Fibroblast of skin of right quadriceps (primary cell): ENCODE data around the gene PEX14.

ENCODE experiments used
- DNase-seq: peaks from one replicate; pipeline ENCODE4 v3.0.0-alpha.2; 2013

The PEX14 gene

DNA sequence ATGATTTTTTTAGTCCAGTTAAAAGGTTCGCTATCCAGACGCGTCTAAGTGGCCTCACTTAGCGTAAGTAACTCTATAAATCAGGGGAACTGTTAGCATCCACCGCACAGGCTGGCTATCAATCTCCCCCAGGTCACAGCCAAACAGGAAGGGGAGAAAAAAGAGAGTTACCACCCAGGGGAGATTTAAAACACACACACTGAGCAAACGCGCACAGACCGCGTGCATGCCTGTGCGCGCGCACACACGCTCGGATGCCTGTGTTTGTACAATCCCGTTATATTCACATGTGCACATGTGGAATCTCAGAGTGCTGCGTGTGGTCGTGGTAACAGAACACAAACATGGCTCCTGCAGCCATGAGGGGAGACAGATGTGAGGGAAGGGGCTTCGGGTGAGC, 196.3 kb downstream of the PEX14 start:
- no peak for DNase-seq

- DNase-seq: no peak
Measured at GRCh38 chr1:10671622-10672342, 197.0 kb downstream of the PEX14 start.

- DNase-seq: no peak
Measured at GRCh38 chr1:10672343-10673050, 197.7 kb downstream of the PEX14 start.

DNA sequence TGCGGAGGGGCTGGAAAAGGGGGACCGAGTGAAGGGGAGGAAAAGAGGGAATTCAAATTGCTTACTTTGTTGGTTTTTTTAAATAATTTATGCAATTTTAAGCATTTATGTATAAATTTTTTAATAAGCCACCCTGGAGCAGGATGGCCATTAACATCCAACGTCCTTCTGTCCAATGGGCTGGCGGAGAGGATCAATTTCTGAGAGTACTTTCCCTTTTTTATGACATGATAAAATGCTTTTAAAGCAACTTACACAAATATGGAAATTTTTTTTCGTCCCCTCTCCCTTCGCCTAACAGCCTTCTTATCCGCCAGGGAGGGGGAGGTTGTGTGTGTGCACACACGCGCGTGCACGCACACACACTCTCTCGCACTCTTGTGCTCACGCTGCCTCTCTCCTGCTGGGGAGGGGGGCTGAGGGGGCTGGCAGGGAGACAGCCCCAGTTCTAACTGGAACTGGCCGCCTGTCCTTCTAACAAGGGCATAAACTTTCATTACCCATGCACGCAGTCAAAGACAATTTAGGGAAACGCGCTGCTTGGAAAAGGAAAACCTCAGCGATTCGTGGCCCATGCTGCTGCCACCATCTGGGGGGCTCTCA, 198.5 kb downstream of the PEX14 start:
- DNase-seq: no peak

- no peak for DNase-seq
Measured at GRCh38 chr1:10674222-10674621, 199.5 kb downstream of the PEX14 start.

DNA sequence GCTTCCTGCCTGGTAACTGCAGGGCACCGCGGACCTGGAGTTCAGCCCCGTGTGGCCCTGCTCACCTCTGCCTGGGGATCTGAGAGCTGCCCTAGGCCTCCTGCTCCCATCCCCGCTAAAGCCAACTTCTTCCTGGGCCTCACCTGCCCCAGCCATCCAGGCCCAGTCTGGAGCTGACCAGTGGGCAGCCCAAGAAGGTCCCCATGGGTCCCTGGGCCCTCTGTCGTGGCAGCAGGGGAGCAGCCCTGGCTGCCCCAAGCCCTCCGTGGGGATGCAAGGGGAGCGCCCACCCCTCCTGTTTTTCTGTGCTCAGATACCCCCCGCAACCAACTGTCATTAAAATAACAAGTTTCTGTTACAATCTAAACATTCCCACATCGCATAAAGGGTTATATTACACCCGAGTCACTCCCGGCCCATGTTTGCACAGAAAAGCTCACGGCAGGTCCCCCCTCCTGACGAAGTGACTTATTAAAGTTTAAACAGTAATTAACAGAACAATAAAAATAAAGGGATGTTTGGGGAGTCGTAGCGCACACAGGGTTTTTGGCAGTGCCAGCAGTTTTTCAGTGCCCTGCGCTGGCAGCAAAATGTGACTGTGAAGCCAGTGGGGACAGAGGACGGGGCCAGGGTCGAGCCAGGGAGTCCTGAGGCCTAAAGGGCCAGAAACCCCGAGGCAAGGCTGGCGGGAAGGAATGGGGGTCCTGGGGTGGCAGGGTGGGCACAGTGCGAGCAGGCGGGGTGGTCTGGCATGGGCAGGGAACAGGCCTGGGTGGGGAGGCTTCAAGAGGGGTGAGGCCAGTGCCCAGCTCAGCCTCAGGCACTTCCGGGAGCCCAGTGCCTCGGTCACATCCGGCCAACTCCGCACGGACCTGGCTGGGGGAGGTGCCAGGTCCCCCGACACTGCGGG, 200.2 kb downstream of the PEX14 start:
- no peak for DNase-seq

DNA sequence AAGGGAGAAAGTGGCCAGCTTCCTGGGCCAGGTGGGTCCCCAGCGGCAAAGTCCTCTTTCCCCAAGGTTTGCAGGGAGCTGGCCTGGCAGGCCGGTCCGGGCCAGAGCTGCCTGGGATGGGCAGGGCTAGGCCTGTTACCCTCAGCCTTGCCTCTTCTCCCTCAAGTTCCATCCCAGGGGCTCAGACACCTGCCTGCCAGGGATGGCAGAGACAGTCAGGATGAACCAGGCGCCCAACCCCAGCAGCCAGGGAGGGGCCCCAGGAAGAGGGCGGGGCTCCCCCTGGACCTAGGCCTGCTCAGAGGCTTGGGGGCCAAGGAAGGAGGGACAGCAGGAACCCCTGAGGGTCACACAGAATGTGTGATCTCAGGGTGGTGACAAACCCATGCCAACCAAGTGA, 201.1 kb downstream of the PEX14 start:
- DNase-seq: no peak

- no peak for DNase-seq
Measured at GRCh38 chr1:10676963-10677362, 202.2 kb downstream of the PEX14 start.

DNA sequence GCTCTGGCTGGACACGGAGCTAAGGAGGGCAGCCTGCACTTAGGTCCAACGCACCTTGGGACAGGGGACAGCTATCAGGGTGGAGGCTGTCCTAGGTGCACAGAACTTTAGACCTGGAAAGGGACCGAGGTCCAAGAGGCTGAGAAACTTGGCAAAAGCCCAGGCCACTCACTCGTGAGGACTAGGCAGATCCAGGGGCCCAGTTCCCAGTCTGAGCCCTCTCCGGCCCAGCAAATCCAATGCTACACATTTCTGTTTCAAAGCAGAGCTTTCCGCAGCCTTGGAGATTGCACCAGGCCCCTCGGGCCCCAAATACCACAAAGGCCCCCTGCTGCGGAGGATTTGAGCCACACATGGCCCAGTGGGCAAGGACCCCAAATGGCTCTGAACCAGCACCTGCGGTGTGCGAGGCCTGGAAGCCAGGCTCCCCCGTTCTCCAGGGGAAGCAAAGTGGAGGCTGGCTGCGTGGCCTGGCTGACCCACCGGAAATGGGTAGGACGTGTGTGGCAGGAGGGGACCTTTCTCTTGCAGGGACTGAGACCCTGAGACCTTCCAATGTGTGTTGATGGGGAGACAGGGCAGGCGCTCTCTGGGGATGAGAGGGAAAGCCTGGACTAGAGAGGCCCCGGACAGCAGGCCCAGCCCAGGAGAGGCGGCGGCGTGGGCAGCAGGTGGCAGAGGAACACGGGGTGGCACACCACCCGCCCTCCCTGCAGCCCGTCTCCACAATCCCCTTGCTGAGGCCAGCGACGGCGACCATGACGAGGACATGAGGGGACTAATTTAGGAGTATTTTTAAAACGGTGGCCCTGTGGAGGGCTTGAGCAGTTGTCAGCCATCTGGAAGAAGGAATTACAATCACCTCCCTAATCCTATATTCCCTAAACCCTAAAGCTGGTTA, 203.0 kb downstream of the PEX14 start:
- no peak for DNase-seq

- DNase-seq: no peak
Measured at GRCh38 chr1:10678402-10678801, 203.7 kb downstream of the PEX14 start.

DNA sequence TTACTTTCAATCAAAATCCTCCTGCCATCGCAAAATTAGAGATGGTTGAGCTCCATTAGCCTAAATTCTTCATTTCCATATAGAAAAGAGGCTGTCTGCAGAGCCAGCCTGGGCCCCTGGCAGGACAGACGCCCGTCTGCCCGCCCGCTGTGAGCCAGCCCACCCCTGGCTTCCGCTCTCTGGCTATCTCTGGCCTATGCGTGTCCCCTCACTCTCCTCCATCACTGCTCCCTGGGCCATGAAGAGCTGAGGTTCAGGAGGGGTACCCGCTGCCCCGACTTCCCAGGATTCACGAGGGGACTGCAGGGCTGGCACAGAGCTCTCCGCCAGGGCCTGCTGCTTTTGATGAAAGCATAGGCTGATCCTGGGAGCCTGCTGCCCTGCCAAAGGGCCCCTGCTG, 204.1 kb downstream of the PEX14 start:
- no peak for DNase-seq

GRCh38 chr1:10679496-10680220, 204.9 kb downstream of the PEX14 start:
- peak; percentile 65 for DNase-seq
